Right lobe of liver (tissue), 4 donors: ENCODE measurements around the gene EXOC3.

Source experiments
- CTCF ChIP-seq, 4 donors: fragments of 200-600 bp in 3 of 4; fragments of 450-650 bp in 1 of 4; IDR thresholded peaks; one replicate each; pipeline versions ENCODE4 v1.5.1 to v1.8.0; 2016 to 2022; ENCODE audit warnings: antibody characterized with exemption in 4 of 4, mild to moderate bottlenecking in 2 of 4
- POLR2A ChIP-seq: fragments of 450-650 bp; IDR thresholded peaks from one replicate; pipeline ENCODE4 v1.6.1; 2017; ENCODE audit warnings: antibody characterized with exemption, mild to moderate bottlenecking
- donor health status: DM: no; HTN: no; CAD: no.
- donor health status: DM: no; HTN: no; CAD: no.
- donor health status: DM: no; HTN: yes; CAD: no.

GRCh38 chr5:511476-511875, 68.5 kb downstream of the EXOC3 start:
- TF ChIP-seq CTCF (IDR thresholded peaks at IDR 0.05) (no peak), POLR2A (no peak)
